NCI-H2107 treated with DMSO at 0.1 percent for 48 hours (cell line): ENCODE measurements around the gene RNU2-1.
"Not testable (repeated sequence)": the region's sequence is repeated elsewhere in the genome, so short reads cannot be mapped to it uniquely, and the experiment has no call there.

Experiments used
- DNase-seq: peaks from one replicate; lab custom pipeline; 2025; ENCODE audit not compliant: unreplicated experiment; lab: John Stamatoyannopoulos, UW

RNU2-1 gene

DNA sequence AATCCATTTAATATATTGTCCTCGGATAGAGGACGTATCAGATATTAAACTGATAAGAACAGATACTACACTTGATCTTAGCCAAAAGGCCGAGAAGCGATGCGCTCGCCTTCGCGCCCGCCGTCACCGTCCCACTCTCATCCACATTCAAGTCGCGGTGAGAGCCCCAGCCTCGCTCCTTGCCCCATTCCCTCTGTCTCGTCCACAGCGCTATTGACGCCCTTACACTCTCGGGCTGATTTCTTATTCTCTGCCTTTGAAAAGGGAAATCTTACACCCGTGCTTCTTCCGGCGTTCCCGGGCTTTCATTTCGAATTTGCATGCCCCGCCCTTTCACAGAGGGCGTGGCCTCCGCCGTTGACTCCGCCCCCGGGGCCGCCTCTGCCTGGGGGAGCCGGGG, at the start of gene RNU2-1:
Gene RNU2-1, minus strand, starts transcription at position 101 of the 400 bp plus-strand sequence.
- DNase-seq: not testable (repeated sequence)

DNA sequence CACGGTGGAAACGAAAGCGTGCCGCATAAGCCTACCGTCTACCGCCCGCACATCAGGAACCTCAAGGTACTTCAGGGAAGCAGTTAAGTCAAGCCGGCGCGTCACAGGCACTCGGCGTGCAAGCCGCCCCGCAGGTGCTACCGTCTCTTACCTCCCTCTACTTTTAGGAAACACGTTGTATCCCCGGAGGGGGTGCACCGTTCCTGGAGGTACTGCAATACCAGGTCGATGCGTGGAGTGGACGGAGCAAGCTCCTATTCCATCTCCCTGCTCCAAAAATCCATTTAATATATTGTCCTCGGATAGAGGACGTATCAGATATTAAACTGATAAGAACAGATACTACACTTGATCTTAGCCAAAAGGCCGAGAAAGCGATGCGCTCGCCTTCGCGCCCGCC, 39.1 kb upstream of the RNU2-1 start:
- DNase-seq: not testable (repeated sequence)

DNA sequence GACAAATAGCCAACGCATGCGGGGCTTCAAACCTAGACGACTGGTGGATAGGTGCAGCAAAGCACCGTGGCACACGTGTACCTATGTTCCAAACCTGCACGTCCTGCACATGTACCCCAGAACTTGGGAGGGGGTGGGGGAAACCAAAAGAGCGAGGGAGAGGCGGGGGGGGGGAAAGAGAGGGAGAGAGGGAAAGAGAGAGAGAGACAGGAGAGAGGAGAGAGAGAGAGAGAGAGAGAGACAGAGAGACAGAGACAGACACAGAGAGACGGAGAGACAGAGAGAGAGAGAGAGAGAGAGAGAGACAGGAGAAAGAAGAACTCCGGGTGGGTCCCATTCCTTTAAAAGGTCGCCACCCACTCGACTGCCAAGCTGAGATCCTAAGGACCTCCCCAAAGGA, 38.7 kb upstream of the RNU2-1 start:
- not testable (repeated sequence) for DNase-seq

DNA sequence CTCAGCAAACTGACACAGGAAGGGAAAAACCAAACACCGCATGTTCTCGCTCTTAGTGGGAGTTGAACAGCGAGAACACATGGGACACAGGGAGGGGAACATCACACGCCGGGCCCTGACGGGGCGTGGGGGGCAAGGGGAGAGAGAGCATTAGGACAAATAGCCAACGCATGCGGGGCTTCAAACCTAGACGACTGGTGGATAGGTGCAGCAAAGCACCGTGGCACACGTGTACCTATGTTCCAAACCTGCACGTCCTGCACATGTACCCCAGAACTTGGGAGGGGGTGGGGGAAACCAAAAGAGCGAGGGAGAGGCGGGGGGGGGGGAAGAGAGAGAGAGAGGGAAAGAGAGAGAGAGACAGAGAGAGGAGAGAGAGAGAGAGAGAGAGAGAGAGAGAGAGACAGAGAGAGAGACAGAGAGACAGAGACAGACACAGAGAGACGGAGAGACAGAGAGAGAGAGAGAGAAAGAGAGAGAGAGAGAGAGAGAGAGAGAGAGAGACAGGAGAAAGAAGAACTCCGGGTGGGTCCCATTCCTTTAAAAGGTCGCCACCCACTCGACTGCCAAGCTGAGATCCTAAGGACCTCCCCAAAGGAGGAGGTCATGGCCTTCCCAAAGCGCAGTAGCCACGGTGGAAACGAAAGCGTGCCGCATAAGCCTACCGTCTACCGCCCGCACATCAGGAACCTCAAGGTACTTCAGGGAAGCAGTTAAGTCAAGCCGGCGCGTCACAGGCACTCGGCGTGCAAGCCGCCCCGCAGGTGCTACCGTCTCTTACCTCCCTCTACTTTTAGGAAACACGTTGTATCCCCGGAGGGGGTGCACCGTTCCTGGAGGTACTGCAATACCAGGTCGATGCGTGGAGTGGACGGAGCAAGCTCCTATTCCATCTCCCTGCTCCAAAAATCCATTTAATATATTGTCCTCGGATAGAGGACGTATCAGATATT, 37.1 kb upstream of the RNU2-1 start:
- not testable (repeated sequence) for DNase-seq

DNA sequence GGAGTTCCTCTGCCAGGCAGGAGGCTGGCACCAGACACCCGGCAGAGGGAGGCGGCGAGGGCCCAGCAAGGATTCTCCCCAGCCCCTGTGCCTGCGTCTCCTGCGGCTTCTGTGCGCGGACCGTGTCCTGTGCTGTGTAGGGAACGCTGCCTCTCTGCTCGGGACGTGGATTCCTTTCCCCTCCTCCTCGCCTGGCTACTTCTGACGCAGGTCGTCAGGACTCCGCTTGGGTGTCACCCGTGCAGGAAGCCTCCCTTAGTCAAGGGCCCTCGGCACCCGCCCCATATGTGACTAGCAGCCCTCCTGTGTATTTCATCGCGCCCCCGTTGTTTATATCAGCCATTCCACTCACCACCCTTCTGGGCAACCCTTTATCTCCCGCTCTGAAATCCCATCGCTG, 12.7 kb upstream of the RNU2-1 start:
- DNase-seq: not testable (repeated sequence)

DNA sequence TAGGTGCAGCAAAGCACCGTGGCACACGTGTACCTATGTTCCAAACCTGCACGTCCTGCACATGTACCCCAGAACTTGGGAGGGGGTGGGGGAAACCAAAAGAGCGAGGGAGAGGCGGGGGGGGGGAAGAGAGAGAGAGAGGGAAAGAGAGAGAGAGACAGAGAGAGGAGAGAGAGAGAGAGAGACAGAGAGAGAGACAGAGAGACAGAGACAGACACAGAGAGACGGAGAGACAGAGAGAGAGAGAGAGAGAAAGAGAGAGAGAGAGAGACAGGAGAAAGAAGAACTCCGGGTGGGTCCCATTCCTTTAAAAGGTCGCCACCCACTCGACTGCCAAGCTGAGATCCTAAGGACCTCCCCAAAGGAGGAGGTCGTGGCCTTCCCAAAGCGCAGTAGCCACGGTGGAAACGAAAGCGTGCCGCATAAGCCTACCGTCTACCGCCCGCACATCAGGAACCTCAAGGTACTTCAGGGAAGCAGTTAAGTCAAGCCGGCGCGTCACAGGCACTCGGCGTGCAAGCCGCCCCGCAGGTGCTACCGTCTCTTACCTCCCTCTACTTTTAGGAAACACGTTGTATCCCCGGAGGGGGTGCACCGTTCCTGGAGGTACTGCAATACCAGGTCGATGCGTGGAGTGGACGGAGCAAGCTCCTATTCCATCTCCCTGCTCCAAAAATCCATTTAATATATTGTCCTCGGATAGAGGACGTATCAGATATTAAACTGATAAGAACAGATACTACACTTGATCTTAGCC, 7.0 kb upstream of the RNU2-1 start:
- DNase-seq: not testable (repeated sequence)

DNA sequence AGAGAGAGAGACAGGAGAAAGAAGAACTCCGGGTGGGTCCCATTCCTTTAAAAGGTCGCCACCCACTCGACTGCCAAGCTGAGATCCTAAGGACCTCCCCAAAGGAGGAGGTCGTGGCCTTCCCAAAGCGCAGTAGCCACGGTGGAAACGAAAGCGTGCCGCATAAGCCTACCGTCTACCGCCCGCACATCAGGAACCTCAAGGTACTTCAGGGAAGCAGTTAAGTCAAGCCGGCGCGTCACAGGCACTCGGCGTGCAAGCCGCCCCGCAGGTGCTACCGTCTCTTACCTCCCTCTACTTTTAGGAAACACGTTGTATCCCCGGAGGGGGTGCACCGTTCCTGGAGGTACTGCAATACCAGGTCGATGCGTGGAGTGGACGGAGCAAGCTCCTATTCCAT, 5.8 kb upstream of the RNU2-1 start:
- not testable (repeated sequence) for DNase-seq

DNA sequence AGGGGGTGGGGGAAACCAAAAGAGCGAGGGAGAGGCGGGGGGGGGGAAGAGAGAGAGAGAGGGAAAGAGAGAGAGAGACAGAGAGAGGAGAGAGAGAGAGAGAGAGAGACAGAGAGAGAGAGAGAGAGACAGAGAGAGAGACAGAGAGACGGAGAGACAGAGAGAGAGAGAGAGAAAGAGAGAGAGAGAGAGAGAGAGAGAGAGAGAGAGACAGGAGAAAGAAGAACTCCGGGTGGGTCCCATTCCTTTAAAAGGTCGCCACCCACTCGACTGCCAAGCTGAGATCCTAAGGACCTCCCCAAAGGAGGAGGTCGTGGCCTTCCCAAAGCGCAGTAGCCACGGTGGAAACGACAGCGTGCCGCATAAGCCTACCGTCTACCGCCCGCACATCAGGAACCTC, 514 bp downstream of the RNU2-1 start:
- DNase-seq: not testable (repeated sequence)

DNA sequence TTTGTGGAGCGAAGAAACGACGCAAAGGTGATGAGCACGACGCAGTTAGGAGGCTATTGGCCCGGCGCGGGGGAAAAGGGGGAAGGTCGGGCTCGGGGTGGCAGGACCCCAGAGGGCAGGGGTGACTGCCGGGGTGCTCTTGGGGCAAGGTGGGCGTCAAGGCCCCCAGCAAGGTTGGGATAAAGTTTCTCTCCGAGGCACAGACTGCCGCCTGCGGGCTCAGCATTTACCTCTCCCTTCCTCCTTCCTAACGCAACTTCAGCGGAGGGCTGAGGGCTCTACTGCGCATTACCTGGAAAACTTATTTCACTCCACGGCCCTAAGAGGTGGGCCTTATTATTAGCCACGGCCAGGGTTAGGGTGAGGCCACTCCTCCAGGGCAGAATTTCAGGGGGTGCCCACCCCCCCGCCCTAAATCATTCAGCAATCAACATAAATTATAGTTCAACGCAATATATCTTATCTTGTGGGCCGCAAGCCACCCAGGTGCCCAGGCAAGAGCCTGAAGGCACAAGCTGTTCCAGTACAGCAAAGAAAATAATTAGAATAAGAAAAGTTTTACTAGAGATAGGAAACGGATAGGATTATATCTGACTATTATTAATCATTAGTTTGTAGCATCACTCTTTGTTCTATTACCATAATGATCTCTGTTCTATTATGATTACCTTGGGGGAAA, 1.6 kb downstream of the RNU2-1 start:
- not testable (repeated sequence) for DNase-seq

DNA sequence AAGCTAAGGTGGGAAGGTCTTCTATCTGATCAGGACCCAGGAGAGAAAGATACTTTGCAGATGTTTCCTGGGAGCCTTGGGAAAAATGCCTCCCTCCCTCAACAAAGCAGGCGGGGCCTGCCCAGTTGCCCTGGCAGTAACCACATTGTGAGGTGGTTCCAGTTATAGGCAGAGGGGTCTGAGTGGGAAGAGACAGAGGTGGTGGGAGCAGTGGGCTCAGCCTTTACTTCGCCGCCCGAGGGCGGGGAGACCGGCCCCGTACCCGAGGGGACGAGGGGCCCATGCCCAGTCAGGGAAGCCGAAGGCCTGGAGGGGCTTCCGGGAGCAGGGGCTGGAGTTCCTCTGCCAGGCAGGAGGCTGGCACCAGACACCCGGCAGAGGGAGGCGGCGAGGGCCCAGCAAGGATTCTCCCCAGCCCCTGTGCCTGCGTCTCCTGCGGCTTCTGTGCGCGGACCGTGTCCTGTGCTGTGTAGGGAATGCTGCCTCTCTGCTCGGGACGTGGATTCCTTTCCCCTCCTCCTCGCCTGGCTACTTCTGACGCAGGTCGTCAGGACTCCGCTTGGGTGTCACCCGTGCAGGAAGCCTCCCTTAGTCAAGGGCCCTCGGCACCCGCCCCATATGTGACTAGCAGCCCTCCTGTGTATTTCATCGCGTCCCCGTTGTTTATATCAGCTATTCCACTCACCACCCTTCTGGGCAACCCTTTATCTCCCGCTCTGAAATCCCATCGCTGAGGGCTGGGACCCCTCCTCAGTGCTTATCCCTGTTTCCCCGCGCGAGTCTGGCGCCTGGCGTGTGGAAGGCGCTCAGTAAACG, 2.4 kb downstream of the RNU2-1 start:
- DNase-seq: not testable (repeated sequence)

DNA sequence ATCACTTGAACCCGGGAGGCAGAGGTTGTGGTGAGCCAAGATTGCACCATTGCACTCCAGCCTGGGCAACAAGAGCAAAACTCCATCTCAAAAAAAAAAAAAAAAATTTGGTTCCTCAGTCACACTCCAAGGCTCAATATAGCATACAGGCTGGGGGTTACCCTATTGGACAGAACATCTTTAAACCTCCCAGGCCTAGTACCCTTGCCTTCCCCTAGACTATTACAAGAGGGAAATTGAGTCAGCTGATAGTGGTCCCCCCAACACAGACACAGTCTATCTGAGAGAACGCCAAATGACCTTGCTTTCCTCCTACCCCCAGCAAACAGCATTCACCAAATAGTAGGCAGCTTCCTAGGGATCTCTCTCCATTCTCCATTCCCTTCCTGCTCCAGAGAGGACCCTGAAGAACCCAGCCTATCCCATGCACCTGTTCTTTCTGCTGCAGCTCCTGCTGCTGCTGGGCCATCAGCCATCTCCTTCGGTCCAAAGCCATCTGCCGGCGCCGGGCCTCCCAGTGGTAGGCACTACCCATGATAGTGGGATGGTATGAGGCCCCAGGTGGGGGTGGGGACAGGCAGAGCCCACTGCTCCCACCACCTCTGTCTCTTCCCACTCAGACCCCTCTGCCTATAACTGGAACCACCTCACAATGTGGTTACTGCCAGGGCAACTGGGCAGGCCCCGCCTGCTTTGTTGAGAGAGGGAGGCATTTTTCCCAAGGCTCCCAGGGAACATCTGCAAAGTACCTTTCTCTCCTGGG, 5.6 kb downstream of the RNU2-1 start, which contains the start of gene CCDC200:
Gene CCDC200, minus strand, starts transcription at position 604 of the 763 bp plus-strand sequence. Its CDS starts 69 bp downstream, at position 535.
- DNase-seq: not testable (repeated sequence)

DNA sequence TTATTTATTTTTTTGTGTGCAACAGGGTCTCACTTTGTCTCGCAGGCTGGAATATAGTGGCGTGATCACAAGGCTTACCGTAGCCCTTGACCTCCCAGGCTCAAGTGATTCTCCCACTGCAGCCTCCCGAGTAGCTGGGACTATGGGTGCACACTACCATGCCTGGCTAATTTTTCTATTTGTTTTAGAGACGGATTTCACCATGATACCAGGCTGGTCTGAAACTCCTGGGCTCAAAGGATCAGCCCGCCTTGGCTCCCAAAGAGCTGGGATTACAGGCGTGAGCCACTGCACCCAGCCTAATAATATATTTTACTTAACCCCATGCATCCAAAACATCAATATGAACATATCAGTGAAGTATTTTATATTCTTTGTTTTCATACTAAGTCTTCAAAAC, 7.4 kb downstream of the RNU2-1 start:
- DNase-seq: no peak

DNA sequence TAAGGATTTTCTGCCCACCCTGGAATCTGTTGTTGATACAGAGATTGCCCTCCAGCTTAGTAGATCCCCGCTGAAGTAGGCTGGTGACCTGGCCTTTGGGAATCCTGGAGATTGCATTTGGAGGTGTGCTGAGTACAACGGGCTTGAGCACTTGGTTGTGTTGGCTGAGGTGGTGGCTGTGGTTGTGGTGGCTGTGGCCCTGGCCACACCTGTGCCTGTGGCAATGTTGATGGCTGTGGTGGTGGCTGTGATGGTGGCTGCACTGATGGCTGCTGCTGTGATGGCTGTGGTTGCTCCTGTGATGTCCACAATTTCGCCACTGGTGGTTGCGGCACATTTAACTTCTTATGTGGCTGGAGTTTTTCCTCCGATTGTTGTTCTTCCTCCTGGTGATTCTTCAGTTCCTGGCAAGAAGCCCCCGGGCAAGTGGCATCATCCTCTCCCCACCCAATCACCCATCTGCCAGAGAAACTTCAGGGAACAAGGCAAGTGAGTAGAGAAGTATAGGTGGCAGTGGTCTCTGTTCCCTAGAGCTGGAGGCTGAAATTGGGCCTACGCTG, 9.6 kb downstream of the RNU2-1 start:
- DNase-seq: no peak

DNA sequence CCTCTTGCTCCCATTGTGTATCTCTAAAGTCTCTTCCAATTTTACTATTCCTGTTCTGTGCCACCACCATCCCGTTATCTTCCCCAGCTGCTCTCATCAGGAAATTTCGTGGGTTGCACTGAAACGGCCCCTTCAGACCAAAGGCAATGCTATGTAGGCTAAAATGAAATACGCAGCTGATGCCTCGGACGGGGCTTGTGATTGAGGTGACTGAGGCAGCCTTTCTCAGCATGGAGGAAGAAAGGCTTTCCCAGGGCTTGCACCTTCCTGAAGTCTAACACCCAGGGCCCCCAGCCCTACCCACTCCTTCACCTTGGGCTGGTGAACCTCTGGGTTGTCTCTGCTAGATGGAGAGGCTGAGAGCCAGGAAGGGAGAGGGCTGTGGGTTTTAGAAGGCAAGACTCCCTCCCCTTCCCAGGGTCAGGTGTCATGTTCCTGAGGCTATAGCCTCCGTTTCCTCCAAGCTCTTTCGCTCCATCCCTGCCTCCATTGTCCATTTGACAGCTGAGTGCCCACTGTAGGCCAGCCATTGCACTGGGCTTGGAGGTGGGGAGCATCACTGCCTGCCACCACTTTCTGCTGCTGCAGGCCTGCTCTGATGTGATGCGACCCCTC, 13.2 kb downstream of the RNU2-1 start:
- no peak for DNase-seq

DNA sequence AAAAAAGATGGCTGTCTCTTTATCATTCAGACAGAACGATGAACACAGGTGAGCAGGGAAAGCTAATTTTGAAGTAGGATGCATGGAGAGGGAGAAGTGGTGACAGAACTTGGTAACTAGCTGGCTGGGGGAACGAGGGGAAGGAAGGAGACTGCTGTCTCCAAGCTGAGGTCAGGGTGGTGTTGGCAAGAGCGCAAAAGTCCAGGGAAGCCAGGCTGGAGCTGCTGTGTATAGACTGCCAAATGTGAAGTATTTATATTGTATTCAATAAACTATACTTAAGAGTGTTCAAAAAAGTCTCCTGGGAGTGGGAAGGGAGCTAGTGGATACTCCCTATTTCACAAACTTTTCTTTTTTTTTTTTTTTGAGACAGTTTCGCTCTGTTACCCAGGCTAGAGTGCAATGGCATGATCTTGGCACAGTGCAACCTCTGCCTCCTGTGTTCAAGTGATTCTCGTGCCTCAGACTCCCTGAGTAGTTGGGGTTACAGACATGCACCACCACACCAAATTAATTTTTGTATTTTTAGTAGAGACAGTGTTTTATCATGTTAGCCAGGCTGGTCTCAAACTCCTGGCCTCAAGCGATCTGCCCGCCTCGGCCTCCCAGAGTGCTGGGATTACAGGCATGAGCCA, 13.9 kb downstream of the RNU2-1 start:
- no peak for DNase-seq

DNA sequence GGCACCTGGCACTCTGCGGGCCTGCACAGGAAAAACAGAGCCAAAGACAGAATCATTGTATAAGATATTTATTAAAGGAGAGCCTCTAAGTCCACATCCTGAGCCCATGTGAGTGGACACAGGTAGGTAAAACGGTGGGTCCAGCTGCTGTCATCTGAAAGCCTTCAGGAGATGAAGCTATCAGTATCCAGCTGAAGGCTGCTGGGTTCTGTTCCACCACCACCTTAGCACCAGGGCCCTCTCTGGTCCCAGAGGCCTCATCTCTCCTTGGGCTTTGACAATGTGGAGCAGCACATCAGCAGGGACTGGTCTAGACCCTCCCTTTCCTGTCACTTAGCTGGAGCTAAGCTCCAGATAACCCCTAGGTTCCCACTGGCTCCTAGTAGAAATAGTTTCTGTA, 14.8 kb downstream of the RNU2-1 start:
- no peak for DNase-seq

DNA sequence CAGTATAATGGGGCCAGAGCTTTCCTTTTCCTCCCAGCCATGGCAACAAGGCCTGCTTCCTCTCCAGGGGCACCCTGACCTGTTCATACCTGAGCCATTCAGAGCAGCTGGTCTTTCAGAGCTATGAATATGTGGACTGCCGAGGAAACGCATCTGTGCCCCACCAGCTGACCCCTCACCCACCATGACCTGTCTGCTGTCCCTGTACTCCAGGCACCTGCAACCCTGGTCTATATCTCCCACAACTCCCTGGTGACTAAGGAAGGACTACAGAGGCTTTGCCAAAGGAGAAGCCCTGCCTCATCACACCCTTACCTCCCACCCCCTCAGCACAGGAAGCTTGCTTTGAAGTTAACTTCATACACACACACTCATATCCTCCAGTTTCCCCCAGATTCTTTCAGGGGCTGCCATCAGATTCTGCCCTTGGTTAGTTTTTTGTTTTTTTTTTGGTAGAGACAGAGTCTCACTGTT, 16.1 kb downstream of the RNU2-1 start:
- no peak for DNase-seq
